IMR-90 (cell line): ENCODE measurements around the gene C1QTNF8.

Experiments used
- BHLHE40 ChIP-seq: fragments of 150-350 bp; IDR thresholded peaks from 2 replicates; pipeline ENCODE4 v1.6.1; 2016; ENCODE audit warnings: mild to moderate bottlenecking, low read depth, low read length
- CEBPB ChIP-seq: IDR thresholded peaks from 2 replicates; pipeline ENCODE4 v1.6.1; 2012; ENCODE audit warnings: low read depth, low read length, improper control_type of control experiment
- CHD1 ChIP-seq: IDR thresholded peaks from 2 replicates; pipeline ENCODE4 v1.6.1; 2012; ENCODE audit warnings: low read depth, low read length, improper control_type of control experiment
- ELK1 ChIP-seq: fragments of 150-350 bp; IDR thresholded peaks from 2 replicates; pipeline ENCODE4 v1.6.1; 2016; ENCODE audit warnings: low read depth, mild to moderate bottlenecking, low read length, moderate library complexity, borderline replicate concordance
- FOS ChIP-seq: fragments of 150-350 bp; IDR thresholded peaks from 2 replicates; pipeline ENCODE4 v1.6.1; 2016; ENCODE audit warnings: low read depth, low read length
- MAFK ChIP-seq: IDR thresholded peaks from 2 replicates; pipeline ENCODE4 v1.6.1; 2012; ENCODE audit warnings: low read depth, low read length, improper control_type of control experiment
- MAZ ChIP-seq: IDR thresholded peaks from 2 replicates; pipeline ENCODE4 v1.6.1; 2012; ENCODE audit warnings: low read depth, mild to moderate bottlenecking, low read length, improper control_type of control experiment, moderate library complexity, borderline replicate concordance
- NFE2L2 ChIP-seq: fragments of 150-350 bp; IDR thresholded peaks from 2 replicates; pipeline ENCODE4 v1.6.1; 2016; ENCODE audit warnings: low read depth, mild to moderate bottlenecking, low read length
- POLR2A ChIP-seq: IDR thresholded peaks from 2 replicates; pipeline ENCODE4 v1.6.1; 2012; ENCODE audit warnings: mild to moderate bottlenecking, low read depth, low read length
- RAD21 ChIP-seq: IDR thresholded peaks from 2 replicates; pipeline ENCODE4 v1.6.1; 2012; ENCODE audit warnings: low read length, improper control_type of control experiment
- RCOR1 ChIP-seq: IDR thresholded peaks from 2 replicates; pipeline ENCODE4 v1.6.1; 2012; ENCODE audit warnings: mild to moderate bottlenecking, low read length, improper control_type of control experiment; ENCODE audit not compliant: insufficient replicate concordance
- SMC3 ChIP-seq: fragments of 150-350 bp; IDR thresholded peaks from 2 replicates; pipeline ENCODE4 v1.6.1; 2016; ENCODE audit warnings: low read depth, mild to moderate bottlenecking, antibody characterized with exemption, low read length, moderate library complexity
- USF2 ChIP-seq: fragments of 150-350 bp; IDR thresholded peaks from 2 replicates; pipeline ENCODE4 v1.6.1; 2017; ENCODE audit warnings: mild to moderate bottlenecking, antibody characterized with exemption, low read length, low read depth
- TF ChIP-seq, protein P1 (sequence below): conservative IDR thresholded peaks from 2 replicates; pipeline ENCODE4 v1.5.1; 2012; ENCODE audit warnings: mild to moderate bottlenecking, low read depth, low read length, improper control_type of control experiment

GRCh38 chr16:1116693-1117077, 20.6 kb upstream of the C1QTNF8 start:
- TF ChIP-seq FOS (no peak), RCOR1 (no peak), CEBPB (no peak), POLR2A (no peak), NFE2L2 (no peak), SMC3 (no peak), MAZ (no peak), ELK1 (no peak), MAFK (no peak), RAD21 (no peak), CHD1 (no peak), USF2 (no peak), BHLHE40 (no peak)
- TF ChIP-seq, protein P1, sequence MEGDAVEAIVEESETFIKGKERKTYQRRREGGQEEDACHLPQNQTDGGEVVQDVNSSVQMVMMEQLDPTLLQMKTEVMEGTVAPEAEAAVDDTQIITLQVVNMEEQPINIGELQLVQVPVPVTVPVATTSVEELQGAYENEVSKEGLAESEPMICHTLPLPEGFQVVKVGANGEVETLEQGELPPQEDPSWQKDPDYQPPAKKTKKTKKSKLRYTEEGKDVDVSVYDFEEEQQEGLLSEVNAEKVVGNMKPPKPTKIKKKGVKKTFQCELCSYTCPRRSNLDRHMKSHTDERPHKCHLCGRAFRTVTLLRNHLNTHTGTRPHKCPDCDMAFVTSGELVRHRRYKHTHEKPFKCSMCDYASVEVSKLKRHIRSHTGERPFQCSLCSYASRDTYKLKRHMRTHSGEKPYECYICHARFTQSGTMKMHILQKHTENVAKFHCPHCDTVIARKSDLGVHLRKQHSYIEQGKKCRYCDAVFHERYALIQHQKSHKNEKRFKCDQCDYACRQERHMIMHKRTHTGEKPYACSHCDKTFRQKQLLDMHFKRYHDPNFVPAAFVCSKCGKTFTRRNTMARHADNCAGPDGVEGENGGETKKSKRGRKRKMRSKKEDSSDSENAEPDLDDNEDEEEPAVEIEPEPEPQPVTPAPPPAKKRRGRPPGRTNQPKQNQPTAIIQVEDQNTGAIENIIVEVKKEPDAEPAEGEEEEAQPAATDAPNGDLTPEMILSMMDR = no peak
